Tibial artery (tissue), 4 donors: ENCODE results near the gene SCAMP2.

Experiments
- DNase-seq, 2 donors: peaks; one replicate each; pipeline ENCODE4 v3.0.0-alpha.2; 2019
- H3K27ac ChIP-seq, 2 donors: fragments of 200-600 bp; sonication (generic) in 1 of 2; 1 replicate in 1 of 2; 2 replicates in 1 of 2; pipeline ENCODE4 v1.5.1; 2018 to 2019; ENCODE audit warnings: mild to moderate bottlenecking in 1 of 2
- H3K27me3 ChIP-seq, 2 donors: fragments of 200-600 bp; sonication (generic) in 1 of 2; one replicate each; pipeline versions ENCODE4 v1.5.1 to v1.6.0; 2016 to 2019
- H3K36me3 ChIP-seq, 3 donors: fragments of 200-600 bp; sonication (generic) in 2 of 3; one replicate each; pipeline ENCODE4 v1.5.1; 2016 to 2019; ENCODE audit warnings: mild to moderate bottlenecking in 2 of 3
- H3K4me1 ChIP-seq, 4 donors: fragments of 200-600 bp; sonication (generic) in 2 of 4; 1 replicate in 3 of 4; 2 replicates in 1 of 4; pipeline ENCODE4 v1.5.1; 2016 to 2019
- H3K4me3 ChIP-seq, 2 donors: fragments of 200-600 bp; sonication (generic) in 1 of 2; 1 replicate in 1 of 2; 2 replicates in 1 of 2; pipeline ENCODE4 v1.5.1; 2018 to 2019; ENCODE audit warnings: mild to moderate bottlenecking in 2 of 2
- H3K9me3 ChIP-seq, 3 donors: fragments of 200-600 bp; sonication (generic) in 1 of 3; one replicate each; pipeline ENCODE4 v1.5.1; 2016 to 2019
- intact Hi-C: fragments of 100-400 bp; cut with DNase I; formaldehyde crosslinking; loops from one replicate; pipeline ENCODE4 v1.15.0; 2023; ENCODE audit warnings: low total_unique reads
- TF ChIP-seq, protein P1 (sequence below), 2 experiments: fragments of 200-600 bp in 1 of 2; fragments of 450-650 bp in 1 of 2; IDR thresholded peaks; one replicate each; pipeline ENCODE4 v1.5.1; 2017 to 2019; ENCODE audit warnings: antibody characterized with exemption in 2 of 2, mild to moderate bottlenecking in 1 of 2, moderate library complexity in 1 of 2

SCAMP2 gene

DNA sequence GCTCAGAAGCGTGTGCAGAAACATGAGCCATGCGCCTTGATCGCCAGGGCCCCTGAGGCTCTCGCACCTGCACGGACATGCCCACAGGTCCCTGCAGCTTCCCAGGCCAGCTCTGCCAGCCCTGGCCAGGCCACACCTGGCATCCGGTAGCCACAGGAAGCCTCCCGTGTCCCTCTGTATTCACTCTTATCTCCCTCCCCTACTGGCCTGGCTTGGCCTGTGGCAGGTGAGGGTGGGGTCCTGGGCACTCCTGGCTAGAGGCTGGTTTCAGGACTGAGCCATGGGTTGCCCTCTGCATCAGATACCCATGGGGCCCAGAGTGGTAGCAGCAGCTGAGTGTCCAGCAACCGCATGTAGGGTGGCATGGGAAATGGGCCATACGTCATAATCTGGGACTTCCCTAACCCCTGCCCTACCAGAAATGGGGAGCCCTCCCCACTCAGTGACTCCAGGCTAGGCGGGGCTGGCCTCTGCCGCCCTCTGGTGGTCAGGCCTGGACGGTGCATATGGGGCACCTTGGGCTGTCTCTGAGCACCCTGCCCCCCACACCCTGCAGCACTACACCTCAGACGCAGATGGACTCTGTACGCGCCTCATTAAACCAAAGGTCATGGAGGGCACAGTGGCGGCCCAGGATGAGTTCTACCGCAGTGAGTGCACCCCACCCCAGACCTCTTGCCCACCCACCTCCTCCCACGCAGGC, 73.2 kb downstream of the SCAMP2 start:
- DNase-seq, result peak in 1 of 2 donors; percentile 68
- intact Hi-C loops, result no loop called here
- Histone ChIP-seq H3K9me3 (no peaks in the 10 kb centered on the region), H3K4me3 (no peak overlapping the region), H3K27me3 (no peaks in the 10 kb centered on the region), H3K36me3 (peaks cover 15 to 62% (median 43%) of the 10 kb centered on the region in 3 donors), H3K27ac (no peak overlapping the region), H3K4me1 (peaks cover 0 to 15% (median 0%) of the 10 kb centered on the region in 4 donors)
- TF ChIP-seq, protein P1, sequence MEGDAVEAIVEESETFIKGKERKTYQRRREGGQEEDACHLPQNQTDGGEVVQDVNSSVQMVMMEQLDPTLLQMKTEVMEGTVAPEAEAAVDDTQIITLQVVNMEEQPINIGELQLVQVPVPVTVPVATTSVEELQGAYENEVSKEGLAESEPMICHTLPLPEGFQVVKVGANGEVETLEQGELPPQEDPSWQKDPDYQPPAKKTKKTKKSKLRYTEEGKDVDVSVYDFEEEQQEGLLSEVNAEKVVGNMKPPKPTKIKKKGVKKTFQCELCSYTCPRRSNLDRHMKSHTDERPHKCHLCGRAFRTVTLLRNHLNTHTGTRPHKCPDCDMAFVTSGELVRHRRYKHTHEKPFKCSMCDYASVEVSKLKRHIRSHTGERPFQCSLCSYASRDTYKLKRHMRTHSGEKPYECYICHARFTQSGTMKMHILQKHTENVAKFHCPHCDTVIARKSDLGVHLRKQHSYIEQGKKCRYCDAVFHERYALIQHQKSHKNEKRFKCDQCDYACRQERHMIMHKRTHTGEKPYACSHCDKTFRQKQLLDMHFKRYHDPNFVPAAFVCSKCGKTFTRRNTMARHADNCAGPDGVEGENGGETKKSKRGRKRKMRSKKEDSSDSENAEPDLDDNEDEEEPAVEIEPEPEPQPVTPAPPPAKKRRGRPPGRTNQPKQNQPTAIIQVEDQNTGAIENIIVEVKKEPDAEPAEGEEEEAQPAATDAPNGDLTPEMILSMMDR (IDR thresholded peaks at IDR 0.05), result peak; percentile 91 to 95

DNA sequence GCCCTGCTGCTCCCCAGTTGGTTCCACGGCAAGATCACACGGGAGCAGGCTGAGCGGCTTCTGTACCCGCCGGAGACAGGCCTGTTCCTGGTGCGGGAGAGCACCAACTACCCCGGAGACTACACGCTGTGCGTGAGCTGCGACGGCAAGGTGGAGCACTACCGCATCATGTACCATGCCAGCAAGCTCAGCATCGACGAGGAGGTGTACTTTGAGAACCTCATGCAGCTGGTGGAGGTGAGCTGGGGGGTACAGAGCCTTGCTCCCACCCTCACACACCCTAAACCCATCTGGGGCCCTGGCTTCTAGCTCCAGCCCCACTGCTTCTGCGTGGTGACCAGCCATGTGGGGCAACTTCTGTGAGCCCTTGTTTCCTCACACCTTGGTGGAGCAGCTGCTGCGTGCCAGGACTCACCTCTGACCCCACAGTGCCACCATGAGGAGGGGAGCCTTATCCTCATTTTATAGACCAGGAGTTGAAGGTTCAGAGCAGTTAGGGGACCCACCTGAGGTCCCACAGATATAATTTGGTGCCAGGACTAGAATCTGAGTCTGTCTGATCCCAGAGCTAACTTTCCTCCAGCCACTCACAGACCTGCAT, 73.8 kb downstream of the SCAMP2 start:
- H3K27me3 ChIP-seq, result no peaks in the 10 kb centered on the region
- H3K4me1 ChIP-seq, result peaks cover 0 to 15% (median 0%) of the 10 kb centered on the region in 4 donors
- TF ChIP-seq, protein P1 (IDR thresholded peaks at IDR 0.05), result no peak
- no peak for DNase-seq
- no peaks in the 10 kb centered on the region for H3K9me3 ChIP-seq
- intact Hi-C loops, result no loop called here
- no peak overlapping the region for H3K4me3 ChIP-seq
- H3K36me3 ChIP-seq, result peaks cover 15 to 63% (median 43%) of the 10 kb centered on the region in 3 donors
- H3K27ac ChIP-seq, result no peak overlapping the region

DNA sequence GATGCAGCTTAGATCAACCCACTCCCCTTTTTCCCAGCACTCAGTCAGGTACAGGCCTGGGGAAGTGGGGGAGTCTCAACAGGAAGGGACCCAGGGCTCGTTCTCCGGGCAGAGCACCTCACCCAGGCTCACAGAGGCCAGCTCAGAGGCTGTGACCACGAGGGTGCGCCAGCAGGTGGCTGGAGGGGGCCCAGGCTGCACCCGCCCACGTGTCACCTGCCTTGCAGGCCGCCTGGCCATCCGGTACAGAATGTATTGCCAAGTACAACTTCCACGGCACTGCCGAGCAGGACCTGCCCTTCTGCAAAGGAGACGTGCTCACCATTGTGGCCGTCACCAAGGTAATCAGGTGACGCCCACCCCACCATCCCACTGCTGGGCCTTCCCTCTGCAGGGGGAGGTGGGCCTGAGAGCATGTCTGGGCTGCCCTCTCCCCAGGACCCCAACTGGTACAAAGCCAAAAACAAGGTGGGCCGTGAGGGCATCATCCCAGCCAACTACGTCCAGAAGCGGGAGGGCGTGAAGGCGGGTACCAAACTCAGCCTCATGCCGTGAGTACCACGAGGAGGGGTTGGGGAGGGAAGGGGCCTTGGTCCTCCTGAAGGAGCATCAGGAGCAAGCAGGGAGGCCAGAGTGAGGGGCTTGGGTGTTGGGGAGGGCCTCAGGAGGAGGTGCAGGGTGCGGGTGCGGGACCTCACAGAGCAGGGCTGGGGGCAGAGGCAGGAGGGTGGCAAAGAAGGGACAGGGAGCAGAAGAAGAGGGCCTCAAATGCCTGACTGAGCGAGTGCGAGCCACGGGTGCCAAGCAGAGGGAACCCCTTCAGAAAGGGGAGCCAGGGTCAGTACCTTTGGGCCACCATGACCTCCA, 74.5 kb downstream of the SCAMP2 start:
- Histone ChIP-seq H3K9me3 (no peaks in the 10 kb centered on the region), H3K27ac (no peak overlapping the region), H3K36me3 (peaks cover 15 to 60% (median 42%) of the 10 kb centered on the region in 3 donors), H3K4me3 (no peak overlapping the region), H3K4me1 (peaks cover 0 to 15% (median 0%) of the 10 kb centered on the region in 4 donors), H3K27me3 (no peaks in the 10 kb centered on the region)
- no peak for DNase-seq
- TF ChIP-seq, protein P1 (IDR thresholded peaks at IDR 0.05), result no peak
- intact Hi-C loops, result no loop called here

DNA sequence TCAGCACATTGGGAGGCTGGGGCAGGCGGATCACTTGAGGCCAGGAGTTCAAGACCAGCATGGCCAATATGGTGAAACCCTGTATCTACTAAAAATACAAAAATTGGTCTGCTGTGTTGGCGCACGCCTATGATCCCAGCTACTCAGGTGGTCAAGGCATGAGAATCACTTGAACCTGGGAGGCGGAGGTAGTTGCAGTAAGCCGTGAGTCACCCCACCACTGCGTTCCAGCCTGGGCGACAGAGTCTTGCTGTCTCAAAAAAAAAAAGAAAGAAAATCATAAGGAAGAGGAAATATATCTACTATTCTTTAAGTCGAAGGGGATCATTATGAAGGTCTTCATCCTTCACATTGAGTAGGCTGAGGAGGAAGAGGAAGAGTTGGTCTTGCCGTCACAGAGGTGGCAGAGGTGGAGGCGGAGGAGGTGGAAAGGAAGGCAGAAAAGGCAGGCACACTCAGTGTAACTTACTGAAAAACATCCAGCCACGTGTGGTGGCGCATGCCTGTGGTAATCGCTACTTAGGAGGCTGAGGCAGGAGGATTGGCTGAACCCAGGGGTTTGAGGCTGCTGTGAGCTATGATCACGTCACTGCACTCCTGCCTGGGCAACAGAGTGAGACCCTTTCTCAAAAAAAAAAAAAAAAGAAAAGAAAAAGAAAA, 77.1 kb downstream of the SCAMP2 start:
- intact Hi-C loops, result no loop called here
- Histone ChIP-seq H3K27ac (no peak overlapping the region), H3K27me3 (no peaks in the 10 kb centered on the region), H3K4me3 (no peak overlapping the region), H3K36me3 (peaks cover 3 to 35% (median 25%) of the 10 kb centered on the region in 3 donors), H3K4me1 (peaks cover 0 to 25% (median 9%) of the 10 kb centered on the region in 4 donors), H3K9me3 (no peaks in the 10 kb centered on the region)
- DNase-seq, result no peak
- TF ChIP-seq, protein P1 (IDR thresholded peaks at IDR 0.05), result no peak

DNA sequence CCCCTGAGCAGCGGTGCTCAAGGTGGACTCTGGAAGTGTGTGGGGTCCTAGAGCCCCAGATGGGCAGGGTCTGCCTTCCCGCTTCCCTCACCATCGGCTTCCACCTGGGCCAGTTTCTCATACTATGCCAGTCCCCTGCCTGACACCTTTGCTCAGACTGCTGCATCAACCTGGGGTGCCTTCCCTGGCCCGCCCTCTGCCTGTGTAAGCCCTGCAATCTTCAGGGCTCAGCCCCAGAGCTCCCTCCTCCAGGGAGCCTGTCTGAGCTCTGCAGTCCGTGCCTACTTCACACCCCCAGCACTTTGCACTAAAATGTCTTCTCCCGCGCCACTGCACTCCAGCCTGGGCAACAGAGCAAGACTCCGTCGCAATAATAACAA, 78.2 kb downstream of the SCAMP2 start:
- H3K27me3 ChIP-seq, result no peaks in the 10 kb centered on the region
- no peak for DNase-seq
- H3K9me3 ChIP-seq, result no peaks in the 10 kb centered on the region
- no peak overlapping the region for H3K4me3 ChIP-seq
- peaks cover 3 to 27% (median 17%) of the 10 kb centered on the region in 3 donors for H3K36me3 ChIP-seq
- TF ChIP-seq, protein P1 (IDR thresholded peaks at IDR 0.05), result no peak
- peaks cover 0 to 29% (median 19%) of the 10 kb centered on the region in 4 donors for H3K4me1 ChIP-seq
- H3K27ac ChIP-seq, result no peak overlapping the region
- intact Hi-C loops, result no loop called here
